ENCODE results near the gene DPM1.

GRCh38 chr20:50982363-50982762 lies 24.0 kb upstream of the DPM1 start:
- TF ChIP-seq, protein P1, sequence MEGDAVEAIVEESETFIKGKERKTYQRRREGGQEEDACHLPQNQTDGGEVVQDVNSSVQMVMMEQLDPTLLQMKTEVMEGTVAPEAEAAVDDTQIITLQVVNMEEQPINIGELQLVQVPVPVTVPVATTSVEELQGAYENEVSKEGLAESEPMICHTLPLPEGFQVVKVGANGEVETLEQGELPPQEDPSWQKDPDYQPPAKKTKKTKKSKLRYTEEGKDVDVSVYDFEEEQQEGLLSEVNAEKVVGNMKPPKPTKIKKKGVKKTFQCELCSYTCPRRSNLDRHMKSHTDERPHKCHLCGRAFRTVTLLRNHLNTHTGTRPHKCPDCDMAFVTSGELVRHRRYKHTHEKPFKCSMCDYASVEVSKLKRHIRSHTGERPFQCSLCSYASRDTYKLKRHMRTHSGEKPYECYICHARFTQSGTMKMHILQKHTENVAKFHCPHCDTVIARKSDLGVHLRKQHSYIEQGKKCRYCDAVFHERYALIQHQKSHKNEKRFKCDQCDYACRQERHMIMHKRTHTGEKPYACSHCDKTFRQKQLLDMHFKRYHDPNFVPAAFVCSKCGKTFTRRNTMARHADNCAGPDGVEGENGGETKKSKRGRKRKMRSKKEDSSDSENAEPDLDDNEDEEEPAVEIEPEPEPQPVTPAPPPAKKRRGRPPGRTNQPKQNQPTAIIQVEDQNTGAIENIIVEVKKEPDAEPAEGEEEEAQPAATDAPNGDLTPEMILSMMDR (IDR thresholded peaks at IDR 0.05; ENCODE audit: low read depth, low read length, poor library complexity, severe bottlenecking): no peak
- no peak for TF ChIP-seq EZH2phosphoT487 (IDR thresholded peaks at IDR 0.05; ENCODE audit: borderline replicate concordance, low read length)
